Cerebellar nuclear complex (tissue), 1 donor: ENCODE results near the gene RIMBP2.
"Not testable (repeated sequence)": the region's sequence is repeated elsewhere in the genome, so short reads cannot be mapped to it uniquely, and the experiment has no call there.

Experiments
- DNase-seq, 2 experiments: peaks; one replicate each; lab custom pipeline; 2025; lab: John Stamatoyannopoulos, UW

The RIMBP2 gene

DNA sequence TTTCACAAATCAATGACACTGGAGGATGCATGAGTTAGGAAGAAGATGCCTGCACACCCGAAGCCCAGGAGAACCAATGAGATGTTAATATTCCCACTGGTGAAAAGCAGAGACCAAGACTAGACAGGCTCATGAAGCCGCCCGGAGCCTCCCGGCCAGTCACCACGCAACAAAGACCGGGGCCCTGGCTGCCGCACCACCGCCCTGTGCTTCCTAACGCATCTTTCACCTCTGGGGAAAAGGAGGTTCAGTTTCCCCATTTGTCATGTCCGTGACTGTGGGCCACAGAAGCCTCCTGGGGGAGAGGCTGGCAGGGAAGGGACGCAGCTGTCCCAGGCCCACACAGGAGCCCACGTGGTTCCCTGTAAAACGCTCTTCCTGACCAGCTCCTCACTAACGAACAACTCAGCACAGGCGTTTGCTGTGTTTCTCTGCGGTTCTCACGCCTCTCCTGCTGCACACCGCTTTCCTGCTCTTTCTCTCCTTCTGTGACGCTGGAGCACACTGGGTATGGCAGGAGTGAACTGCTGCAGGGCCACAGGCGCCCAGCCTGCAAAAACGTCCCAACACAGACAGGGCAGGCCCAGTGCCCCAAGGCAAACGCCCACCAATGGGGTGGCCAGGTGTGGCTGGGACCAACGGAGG, 10.8 kb downstream of the RIMBP2 start:
- DNase-seq: no peak

DNA sequence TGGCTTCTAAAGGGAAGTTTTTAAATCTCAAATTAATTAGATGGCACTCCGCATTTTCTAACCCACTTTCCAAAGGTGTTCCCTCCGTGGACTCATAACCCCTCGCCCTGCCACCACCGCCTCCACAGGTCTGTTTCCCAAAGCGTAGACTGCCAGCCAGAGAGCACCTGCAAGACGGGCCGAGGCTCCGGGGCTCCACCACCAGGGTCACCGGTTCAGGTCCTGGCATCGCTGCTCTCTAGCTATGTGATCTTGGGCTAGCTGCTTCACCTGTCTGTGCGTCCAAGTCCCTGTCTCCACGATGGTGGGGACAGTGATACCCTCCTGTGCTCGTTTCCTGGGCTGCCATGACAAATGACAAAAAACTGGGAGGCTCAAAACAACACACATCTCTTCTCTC, 11.5 kb downstream of the RIMBP2 start:
- DNase-seq: no peak

DNA sequence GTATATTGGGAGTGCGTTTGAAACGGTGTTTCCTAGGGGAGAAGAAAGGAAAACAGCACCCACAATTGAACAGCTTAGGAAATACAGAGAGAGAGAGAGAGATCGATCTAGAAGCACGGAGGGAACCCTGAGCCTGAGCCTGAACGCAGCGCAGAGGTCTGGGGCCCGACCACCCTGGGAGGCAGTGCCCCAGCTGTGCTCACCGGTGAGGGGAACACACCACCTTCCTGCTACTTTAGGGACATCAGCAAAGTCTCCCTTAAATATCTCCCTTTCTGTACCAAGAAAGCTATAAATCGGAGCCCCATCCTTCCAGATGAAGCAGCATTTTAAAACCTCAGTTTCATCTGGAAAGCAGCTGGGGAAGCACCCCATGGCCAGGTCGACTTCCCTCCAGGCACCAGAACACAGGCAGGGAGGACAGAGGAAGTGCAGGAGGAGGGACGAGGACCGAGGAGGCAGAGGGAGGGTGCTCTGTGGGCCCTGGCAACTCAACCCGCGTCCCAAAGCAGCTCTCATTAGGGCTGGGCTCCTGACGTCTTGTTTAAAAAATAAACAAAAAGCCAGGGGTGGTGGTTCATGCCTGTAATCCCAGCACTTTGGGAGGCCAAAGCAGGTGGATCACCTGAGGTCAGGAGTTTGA, 12.2 kb downstream of the RIMBP2 start:
- DNase-seq: no peak

DNA sequence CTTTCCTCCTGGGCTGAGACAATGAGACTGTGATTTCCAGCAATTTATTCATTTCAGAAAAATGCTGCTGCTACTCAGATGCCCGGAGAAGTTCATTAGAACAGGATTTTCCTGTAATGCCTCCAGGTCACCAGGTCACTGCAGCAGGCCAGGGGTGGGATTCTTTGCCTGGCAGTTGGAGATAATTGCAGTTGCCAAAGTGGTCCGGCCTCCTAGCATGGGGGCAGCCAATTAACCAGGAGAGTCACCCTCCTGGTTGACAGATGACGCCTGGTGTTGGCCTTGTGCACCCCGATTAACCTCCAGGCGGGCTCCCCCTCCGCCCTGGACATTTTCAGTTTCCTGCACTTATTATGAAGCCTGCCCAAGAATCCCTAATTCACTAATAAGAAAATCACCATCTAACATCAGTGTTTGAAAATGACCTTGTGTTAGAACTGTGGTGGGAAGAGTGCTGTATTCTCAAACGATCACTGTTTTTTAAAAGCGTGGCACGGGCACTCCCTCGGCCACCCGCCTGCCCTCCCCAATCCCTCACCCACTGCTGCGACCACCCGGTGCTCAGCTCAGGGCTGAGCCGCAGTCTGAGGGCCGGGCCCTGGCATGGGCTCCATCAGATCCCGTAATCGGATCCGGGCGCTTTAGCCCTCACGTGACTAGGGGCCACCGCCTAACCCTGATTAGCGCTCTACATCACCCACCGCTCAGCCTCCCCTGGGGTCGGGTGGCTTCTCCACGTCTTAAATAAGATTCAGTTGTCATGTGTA, 12.9 kb downstream of the RIMBP2 start:
- no peak for DNase-seq

DNA sequence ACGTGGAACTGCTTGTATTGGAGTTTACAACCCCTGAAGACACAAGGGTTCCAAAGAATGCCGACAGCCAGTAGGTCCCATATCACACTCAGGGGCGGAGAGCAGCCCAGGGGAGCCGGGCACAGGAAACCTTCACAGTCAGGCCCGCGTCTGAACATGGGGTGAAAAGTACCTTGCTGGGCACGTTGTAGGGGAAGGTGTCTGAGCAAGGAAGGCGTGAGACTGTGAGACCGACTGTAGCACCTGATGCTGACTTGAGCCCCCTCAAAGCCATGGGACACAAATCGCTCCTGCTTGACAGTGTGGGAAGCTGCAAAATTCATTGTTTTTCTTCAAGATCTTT, 14.7 kb downstream of the RIMBP2 start:
- no peak for DNase-seq

DNA sequence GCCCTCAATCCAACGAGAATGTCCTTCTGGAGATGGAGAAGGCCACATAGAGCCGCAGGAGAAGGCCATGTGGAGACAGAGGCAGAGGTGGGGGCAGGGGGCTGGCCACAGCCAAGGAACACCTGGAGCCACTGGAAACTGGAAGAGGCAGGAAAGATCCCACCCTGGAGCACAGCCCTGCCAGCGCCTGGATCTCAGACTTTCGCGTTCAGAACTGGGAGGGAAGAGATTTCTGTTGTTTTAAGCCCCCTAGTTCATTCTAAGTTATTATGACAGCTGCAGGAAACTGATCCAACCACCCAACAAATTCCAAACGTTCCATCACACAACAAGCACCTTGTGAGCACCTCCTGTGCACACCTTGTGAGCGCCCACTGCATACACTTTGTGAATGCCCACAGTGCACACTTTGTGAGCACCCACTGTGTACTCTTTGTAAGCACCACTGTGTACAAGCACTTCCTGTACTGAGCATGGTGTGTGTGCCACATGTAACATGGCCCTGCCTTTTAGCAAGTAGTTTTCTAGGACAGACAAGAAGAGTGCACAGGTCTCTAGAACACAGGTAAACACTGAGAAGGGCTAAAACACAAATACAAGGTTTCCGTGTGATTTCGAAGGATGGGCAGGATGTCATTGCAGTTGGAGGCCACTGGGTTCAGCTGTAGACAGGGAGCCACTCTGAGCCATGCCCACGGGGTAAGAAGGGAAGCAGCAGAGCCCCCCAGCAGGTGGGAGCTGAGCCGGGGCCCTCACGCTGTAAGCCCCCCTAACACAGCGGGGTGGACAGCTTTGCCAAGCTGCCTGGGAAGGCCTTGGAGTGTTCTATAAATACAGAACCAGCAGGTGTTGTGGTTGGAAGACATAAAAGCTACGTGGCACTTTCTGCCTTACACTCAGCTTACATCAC, 15.4 kb downstream of the RIMBP2 start:
- DNase-seq: no peak

DNA sequence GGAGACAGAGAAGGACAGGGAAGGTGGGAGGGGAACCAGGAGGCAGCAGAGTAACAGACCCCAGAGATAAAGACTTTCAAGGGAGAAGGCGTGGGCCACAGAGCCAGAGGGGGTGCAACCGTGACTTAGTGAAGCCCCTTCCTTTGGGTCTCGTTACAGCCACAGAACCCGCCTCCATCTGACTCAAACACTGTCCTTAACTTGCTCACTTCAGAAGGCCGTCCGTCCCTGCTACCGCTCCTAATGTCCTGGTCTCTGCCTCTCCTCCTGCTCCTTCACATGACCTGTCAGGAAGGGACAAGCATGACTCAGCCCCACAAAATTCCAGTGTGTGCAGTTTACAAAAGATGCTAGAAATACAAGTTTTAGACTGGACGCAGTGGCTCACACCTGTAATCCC, 18.0 kb downstream of the RIMBP2 start:
- DNase-seq: no peak

DNA sequence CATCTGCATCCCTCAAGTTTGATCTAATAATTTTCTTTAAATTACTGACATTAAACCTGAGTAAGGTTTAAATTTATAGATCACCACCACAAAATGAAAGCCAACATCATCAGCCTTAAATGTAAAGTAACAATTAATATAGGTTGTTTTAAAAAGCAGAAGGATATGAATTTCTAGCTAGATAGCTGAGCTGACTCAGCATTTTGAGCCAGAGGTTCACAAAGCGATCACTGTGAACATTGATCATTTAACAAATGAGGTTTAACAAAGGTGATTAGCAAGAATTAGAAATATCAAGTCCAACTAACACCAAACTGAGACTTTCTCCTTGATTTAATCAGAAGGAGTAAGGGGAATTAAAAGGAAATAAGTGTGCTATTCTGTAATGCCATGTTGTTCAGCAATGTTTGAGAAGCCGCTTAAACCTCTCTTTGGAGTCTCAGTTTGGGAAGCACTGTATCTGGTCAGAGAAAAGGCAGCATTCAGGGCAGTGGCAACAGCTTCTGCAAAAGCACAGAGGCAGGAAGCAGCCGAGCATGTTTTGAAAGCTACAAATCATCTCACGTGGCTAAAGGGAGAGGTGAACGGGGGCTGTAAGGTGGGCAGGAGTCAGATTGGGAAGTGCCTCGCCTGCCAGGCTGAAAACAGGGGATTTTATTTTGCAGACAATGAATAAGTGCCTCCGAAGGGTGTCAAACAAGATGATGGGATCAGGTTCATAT, 19.6 kb downstream of the RIMBP2 start:
- DNase-seq: no peak

DNA sequence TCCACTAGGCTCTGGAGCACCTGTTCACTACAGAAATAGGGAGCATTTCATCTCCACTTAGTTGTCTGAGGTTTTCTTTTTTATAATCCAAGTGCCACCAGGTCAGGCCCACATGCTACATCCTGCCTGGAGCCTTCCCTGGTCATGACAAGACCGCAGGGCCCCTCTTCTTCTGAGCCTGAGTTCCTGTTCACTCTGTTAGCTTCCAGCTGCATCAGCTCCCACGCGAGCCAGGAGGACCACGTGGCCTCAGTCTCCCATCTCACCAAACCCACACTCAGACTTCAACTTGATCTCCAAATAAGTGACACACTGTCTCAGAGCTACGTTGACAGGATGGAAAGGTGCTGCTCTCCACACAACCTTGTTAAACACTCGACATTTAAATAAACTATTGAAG, 21.0 kb downstream of the RIMBP2 start:
- DNase-seq: no peak

DNA sequence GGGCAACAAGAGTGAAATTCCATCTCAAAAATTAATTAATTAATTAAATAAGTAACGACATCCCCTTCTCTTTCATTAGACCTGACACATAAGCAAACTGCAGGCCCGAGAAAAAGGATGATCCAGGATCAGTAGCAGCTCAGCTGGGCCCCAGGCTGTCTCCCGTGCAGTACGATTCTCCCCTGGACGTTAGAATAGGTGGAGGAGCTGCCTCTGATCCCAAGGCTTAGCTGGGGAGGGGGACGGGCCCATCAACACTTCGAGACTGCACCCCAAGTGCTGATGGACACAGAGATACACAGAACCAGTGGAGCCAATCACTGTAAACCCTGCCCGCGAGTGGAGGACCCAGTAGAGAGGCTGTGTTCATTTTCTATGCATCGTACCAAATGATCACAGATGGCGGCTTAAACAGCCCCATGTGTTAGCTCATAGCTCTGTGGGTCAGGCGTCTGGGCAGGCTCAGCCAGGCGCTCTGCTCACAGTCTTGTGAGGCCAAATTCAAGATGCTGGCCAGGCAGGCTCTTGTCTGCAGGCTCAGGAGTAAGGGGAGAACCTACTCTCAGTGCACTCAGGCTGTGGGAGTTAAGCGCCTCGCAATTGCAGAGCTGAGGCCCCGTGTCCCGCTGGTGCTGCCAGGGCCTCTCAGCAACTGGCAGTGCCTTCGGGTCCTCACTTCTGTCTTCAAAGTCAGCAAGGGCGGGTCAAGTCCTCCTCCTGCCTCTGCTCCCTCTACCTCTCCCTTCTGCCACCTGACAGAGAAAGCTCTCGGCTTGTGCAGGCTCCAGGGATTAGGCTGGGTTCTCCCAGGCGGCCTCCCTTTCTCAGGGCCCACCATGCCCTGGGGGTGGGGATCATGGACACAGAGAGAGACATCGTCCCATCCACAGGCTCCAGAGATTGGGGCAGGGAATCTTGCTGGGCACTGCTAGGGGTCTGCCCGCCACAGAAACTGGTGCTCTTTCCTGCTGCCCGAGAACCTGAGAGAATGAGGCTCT, 26.4 kb downstream of the RIMBP2 start:
- no peak for DNase-seq

DNA sequence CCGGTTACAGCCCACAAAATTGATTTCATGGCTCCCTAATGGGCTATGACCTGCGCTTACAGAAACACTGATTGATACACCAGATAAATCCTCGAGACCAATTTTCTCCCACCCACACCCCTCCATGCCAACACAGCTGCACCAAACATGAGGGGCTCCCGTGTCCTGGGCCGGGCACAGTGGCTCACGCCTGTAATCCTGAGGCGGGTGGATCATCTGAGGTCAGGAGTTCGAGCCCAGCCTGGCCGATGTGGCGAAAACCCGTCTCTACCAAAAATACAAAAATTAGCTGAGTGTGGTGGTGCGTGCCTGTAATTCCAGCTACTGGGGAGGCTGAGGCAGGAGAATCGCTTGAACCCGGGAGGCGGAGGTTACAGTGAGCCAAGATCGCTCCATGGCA, 27.1 kb downstream of the RIMBP2 start:
- DNase-seq: not testable (repeated sequence)

DNA sequence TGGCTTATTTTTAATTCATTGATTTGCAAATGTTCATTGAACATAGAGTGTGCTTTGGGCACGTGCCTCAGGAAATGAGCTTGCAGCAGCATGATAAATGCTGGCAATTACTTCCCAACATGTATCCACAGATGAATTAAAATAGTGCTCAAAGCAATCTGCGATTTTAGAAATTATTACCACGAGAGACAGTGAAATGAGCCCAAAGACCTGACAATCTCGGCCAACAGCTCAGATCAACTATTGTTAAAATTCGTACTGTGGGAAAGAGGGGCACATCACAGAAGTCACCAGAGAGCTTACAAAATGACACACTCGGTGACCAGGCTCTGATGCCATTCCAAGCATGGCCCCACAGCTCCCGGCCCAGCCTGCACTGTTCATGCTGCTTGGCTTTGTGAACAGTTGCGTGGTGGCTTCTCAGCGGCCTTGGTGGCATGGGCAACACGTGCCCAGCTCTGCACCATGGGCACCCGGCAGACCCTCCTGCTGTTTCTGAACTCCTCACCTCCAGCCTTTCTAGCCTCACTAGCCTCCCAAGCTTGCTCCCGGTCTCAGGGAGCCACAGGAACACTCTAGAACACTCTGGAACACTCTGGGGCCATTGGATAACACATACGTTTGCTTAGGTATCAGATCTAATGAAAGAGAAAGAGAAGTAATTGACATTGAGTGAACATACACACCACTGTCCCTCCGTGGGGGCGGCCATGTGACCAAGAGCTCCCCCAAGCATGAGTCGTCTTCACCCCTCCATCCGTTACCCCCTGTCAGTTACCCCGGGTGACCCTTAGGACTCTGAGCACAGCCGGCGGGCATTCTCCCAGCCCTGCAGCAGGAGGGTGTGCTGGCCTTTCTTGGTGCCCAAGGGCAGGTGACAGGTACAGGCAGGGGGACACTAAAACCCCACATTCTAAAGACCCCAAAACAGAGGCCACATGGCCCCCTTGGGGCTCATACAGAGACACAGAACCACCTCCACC, 28.0 kb downstream of the RIMBP2 start:
- DNase-seq: no peak

DNA sequence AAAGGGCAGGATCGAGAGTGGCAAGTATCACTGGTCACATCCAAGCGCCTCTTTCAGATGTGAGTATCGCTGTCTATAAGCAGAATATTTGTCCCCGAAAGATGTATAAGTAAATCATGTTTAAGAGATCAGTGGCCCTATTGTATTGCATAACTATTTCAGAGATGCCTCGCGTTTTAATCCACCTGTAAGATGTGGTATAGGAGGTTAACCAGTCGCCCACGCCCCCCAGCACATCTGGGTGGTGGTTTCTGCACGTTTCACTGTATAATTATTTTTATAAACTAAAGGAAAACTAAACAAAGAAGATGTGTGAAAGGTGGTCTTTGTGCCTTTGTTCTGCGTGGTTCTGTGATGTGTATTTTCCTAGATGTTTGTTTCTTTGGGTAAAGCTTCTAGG, 28.9 kb downstream of the RIMBP2 start:
- no peak for DNase-seq

DNA sequence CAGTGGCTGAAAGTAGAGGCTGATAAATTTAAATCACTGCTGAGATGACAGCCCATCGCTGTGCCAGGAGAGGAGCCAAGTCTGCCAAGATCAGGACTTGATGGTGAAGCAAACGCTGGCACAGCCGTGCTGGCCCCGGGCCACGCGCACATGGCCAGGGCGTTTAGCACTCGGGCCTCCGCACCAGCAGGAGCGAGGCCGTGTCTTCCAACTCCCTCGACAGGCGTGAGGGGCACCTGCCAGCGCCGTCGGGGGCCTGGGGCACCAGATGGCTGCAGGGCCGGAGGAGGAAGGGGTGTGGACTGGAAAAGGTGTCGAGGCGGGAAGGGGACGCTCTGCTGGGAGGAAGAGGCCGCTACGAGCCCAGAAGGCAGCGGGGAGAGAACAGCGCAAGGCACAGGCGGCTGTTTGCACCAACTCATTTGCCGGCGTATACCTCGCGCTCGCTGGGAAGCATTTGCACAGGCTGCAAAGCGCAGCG, 29.5 kb downstream of the RIMBP2 start:
- peak; percentile 7 to 23 for DNase-seq

DNA sequence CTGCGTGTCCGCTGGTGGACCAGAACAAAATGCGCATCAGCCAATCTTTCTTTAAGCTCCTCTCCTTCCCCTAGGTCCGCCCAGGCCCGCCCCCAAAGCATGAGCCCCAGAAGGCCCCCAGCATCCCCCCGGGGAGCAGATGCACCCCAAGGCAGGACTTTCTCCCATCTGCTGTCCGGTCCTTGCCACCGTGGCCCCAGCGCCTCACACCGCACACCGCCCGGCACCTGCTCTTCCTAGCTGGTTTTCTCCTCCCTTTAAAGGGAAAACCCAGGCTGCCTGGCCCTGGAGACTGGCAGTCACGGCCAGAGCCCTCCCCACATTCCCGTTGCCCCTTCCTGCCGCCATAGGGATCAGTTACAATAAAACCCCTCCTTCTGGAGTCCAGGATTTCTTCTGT, 30.2 kb downstream of the RIMBP2 start:
- DNase-seq: no peak

DNA sequence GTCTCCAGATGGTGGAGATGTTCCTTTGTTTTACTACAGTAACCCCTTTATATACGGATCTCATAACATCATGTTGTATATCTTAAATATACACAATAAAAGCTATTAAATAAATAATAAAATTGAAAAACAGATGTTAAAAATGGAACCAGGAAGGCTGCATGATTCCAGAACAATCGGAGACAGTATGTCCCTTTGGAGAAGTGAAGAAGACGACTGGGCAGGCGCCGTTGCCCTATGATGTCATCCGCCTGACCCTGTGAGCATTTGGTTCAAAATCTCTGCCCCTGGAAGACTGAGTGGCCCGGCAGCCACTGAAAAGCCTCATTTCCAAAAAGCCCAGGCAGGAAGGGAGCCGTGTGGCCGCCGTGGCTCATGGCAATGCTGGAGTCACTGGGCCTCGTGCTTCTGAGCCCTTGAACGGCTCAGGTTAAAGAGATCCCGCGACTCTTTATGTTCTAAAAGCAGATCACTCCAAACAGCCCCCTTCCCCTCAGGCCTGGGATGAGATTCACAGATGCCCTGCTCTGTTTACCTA, 30.8 kb downstream of the RIMBP2 start:
- DNase-seq: no peak

DNA sequence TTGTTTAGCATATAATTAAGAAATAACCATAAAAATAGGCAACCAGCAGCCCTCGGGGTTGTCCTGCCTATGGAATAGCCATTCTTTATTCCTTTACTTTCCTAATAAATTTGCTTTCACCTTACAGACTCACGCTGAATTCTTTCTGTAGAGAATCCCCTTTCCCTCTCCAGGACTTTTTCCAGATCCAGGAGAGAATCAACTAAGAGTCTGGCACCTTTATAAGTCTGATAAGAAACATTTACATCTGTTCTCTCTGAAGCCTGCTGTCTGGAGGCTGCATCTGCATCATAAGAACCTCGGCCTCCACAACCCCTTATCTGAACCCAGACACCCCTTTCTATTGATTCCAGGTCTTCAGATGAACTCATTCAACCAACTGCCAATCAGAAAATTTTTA, 32.3 kb downstream of the RIMBP2 start:
- no peak for DNase-seq

DNA sequence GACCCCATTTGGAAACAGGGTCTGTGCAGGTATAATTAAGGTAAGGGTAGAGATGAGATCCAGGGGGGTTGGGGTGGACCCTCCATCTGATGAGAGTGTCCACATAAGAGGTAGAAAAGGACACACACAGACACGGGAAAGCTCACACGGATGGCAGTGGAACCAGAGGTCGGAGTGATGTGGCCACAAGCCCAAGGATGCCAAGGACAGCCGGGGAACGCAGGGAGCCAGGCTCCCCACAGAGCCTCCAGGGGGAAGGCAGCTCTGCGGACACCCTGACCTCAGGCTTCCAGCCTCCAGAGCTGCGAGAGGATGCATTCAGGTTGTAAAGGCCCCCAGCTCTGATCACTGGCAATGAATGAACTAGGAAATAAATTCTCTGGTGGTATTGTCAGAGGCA, 33.0 kb downstream of the RIMBP2 start:
- no peak for DNase-seq
